A673 (cell line): ENCODE results near the gene BAIAP2L2. TPM values are rescaled to one million over a fixed set of nuclear protein-coding genes. Genes with fewer than 3 reads are reported as not detected.

Source experiments
- BruUV-seq: library from RNA; stranded (reverse); fragments of 400-500 nt; replicated peaks from 2 replicates; lab custom pipeline; 2021; lab: Mats Ljungman, UMichigan
- CTCF ChIA-PET: fragments of 300-600 bp; sonication (Branson Sonifier 250); formaldehyde crosslinking; loops from one replicate; lab custom pipeline; 2022; ENCODE audit warnings: antibody characterized with exemption; lab: Charles Lee
- POLR2A ChIA-PET: fragments of 300-600 bp; sonication (Branson Sonifier 250); formaldehyde crosslinking; loops from one replicate; lab custom pipeline; 2022; ENCODE audit warnings: antibody characterized with exemption; ENCODE audit not compliant: low non-redundant PET; lab: Charles Lee
- DNase-seq: peaks from one replicate; pipeline ENCODE4 v3.0.0-alpha.2; 2015; ENCODE audit warnings: low spot score
- H3K27ac ChIP-seq: fragments of 200-600 bp; sonication (generic); 2 replicates; pipeline ENCODE4 v1.5.1; 2016; ENCODE audit warnings: mixed run types, low read depth, mild to moderate bottlenecking, mixed read lengths, antibody characterized with exemption, low read length; ENCODE audit not compliant: poor library complexity, severe bottlenecking
- H3K27me3 ChIP-seq: fragments of 200-600 bp; sonication (generic); replicated peaks from 2 replicates; pipeline ENCODE4 v1.6.1; 2017; ENCODE audit warnings: mixed run types, low read depth, mild to moderate bottlenecking, mixed read lengths, antibody characterized with exemption, low read length; ENCODE audit not compliant: insufficient read depth, poor library complexity
- H3K36me3 ChIP-seq: fragments of 200-600 bp; sonication (generic); 2 replicates; pipeline ENCODE4 v1.6.1; 2016; ENCODE audit warnings: mixed run types, mild to moderate bottlenecking, mixed read lengths, antibody characterized with exemption, low read length; ENCODE audit not compliant: insufficient read depth, poor library complexity, severe bottlenecking
- H3K4me1 ChIP-seq: fragments of 200-600 bp; sonication (generic); 2 replicates; pipeline ENCODE4 v1.6.1; 2017; ENCODE audit warnings: mixed run types, mild to moderate bottlenecking, mixed read lengths, antibody characterized with exemption, low read length; ENCODE audit not compliant: insufficient read depth, poor library complexity, severe bottlenecking
- H3K4me3 ChIP-seq: fragments of 200-600 bp; sonication (generic); 2 replicates; pipeline ENCODE4 v1.5.1; 2016; ENCODE audit warnings: low read depth, mixed run types, mild to moderate bottlenecking, mixed read lengths, low read length; ENCODE audit not compliant: poor library complexity, severe bottlenecking
- H3K9me3 ChIP-seq: fragments of 200-600 bp; sonication (generic); 2 replicates; pipeline ENCODE4 v1.6.1; 2016; ENCODE audit warnings: mixed run types, low read depth, mild to moderate bottlenecking, mixed read lengths, antibody characterized with exemption, low read length; ENCODE audit not compliant: poor library complexity, severe bottlenecking
- EZH2 ChIP-seq: fragments of 200-600 bp; sonication (generic); IDR thresholded peaks from 2 replicates; pipeline ENCODE4 v1.6.1; 2017; ENCODE audit warnings: borderline replicate concordance, low read depth, mild to moderate bottlenecking, mixed read lengths, antibody characterized with exemption, low read length; ENCODE audit not compliant: poor library complexity, severe bottlenecking
- intact Hi-C: fragments of 100-400 bp; cut with micrococcal nuclease; formaldehyde crosslinking; loops from one replicate; pipeline ENCODE4 v1.10.0; 2022; ENCODE audit not compliant: unreplicated experiment
- total RNA-seq: library from RNA; stranded (reverse); gene quantifications from 2 replicates; pipeline ENCODE4 v1.2.3, GENCODE V29; 2021
- TF ChIP-seq, protein P1 (sequence below): fragments of 300-800, 200-600 bp; sonication (generic); conservative IDR thresholded peaks from 2 replicates; pipeline ENCODE4 v1.5.1; 2017; ENCODE audit warnings: low read depth, mild to moderate bottlenecking, antibody characterized with exemption, low read length, moderate library complexity, mixed read lengths

The BAIAP2L2 gene
- total RNA-seq, 1 experiment from 2014 or later: 2.5 TPM

GRCh38 chr22:38087855-38088254 is 22.6 kb downstream of the BAIAP2L2 start:
- Histone ChIP-seq H3K27me3 (no peaks in the 10 kb centered on the region), H3K4me1 (peaks cover 8% of the 10 kb centered on the region), H3K27ac (no peak overlapping the region), H3K36me3 (no peaks in the 10 kb centered on the region), H3K9me3 (no peaks in the 10 kb centered on the region), H3K4me3 (no peak overlapping the region)
- BruUV-seq: no TSS peak
- ChIA-PET CTCF (no interaction called here), POLR2A (no interaction called here)
- no peak for DNase-seq
- TF ChIP-seq EZH2: no peak
- TF ChIP-seq, protein P1, sequence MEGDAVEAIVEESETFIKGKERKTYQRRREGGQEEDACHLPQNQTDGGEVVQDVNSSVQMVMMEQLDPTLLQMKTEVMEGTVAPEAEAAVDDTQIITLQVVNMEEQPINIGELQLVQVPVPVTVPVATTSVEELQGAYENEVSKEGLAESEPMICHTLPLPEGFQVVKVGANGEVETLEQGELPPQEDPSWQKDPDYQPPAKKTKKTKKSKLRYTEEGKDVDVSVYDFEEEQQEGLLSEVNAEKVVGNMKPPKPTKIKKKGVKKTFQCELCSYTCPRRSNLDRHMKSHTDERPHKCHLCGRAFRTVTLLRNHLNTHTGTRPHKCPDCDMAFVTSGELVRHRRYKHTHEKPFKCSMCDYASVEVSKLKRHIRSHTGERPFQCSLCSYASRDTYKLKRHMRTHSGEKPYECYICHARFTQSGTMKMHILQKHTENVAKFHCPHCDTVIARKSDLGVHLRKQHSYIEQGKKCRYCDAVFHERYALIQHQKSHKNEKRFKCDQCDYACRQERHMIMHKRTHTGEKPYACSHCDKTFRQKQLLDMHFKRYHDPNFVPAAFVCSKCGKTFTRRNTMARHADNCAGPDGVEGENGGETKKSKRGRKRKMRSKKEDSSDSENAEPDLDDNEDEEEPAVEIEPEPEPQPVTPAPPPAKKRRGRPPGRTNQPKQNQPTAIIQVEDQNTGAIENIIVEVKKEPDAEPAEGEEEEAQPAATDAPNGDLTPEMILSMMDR: no peak
- intact Hi-C loops: no loop called here

DNA sequence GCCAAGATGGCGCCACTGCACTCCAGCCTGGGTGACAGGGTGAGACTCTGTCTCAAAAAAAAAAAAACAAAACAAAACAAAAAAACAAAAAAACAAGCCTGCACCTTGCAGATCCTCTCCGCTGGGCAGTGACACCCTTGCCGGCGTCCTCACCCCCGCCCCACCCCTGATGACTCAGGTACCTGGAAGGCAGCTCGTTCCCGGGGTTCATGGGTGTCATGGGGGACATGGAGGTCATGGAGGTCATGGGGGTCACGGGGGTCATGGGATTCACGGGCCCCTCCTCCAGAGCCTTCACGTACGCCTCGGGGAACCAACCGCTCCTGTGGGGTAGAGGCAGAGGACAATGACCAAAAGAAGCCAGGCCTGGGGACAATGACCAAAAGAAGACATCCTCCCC is 23.5 kb downstream of the BAIAP2L2 start:
- Histone ChIP-seq H3K27me3 (peaks cover 4% of the 10 kb centered on the region), H3K9me3 (no peaks in the 10 kb centered on the region), H3K4me3 (no peak overlapping the region), H3K36me3 (no peaks in the 10 kb centered on the region), H3K27ac (no peak overlapping the region), H3K4me1 (peaks cover 8% of the 10 kb centered on the region)
- POLR2A ChIA-PET: no interaction called here
- intact Hi-C loops: no loop called here
- no TSS peak for BruUV-seq
- DNase-seq: no peak
- CTCF ChIA-PET: no interaction called here
- TF ChIP-seq, protein P1: no peak
- no peak for TF ChIP-seq EZH2

DNA sequence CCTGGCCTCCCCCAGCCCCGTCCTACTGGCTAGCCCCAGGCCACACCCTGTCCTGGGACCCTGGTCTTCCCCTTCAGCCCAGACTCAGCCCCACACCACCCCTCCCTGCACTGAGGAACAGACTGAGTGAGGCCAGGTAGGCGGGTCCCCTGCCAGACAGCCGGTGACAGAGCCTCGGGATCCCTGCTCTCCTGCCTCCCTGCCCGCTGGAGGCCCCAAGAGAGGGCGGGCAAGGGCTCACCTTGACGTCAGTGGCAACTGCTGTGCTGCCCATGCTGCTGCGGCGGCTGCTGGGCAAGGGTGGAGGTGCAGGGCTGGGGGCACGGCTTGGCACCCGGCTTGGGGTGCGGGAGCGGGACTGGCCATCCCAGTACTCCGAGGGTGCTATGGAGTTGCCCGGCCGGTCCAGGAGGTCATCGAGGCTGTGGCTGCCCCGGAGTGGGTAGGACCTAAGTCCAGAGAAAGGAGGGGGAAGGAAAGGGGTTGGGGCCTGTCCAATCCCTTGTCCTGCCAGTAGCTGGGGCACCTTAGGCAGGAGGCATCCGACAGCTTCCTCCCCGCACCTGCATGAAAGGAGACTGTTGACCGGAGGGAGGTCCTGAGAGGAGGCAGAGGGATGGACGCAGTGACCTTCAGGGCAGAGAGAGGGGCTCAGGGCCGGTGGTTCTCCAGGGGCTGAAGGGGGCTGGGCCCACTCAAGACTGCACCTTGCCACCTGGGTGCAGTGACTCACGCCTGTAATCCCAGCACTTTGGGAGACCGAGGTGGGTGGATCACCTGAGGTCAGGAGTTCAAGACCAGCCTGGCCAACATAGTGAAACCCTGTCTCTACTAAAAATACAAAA is 24.3 kb downstream of the BAIAP2L2 start:
- POLR2A ChIA-PET: no interaction called here
- BruUV-seq: no TSS peak
- H3K27ac ChIP-seq: no peak overlapping the region

More for the DNA sequence above, 24.3 kb downstream of the BAIAP2L2 start:
- intact Hi-C loops: no loop called here
- Histone ChIP-seq H3K27me3 (peaks cover 10% of the 10 kb centered on the region), H3K9me3 (no peaks in the 10 kb centered on the region), H3K4me3 (no peak overlapping the region), H3K36me3 (no peaks in the 10 kb centered on the region), H3K4me1 (peaks cover 15% of the 10 kb centered on the region)
- DNase-seq: no peak
- CTCF ChIA-PET: no interaction called here
- TF ChIP-seq, protein P1: no peak
- TF ChIP-seq EZH2: no peak
